ENCODE results near the gene KPRP.

DNA sequence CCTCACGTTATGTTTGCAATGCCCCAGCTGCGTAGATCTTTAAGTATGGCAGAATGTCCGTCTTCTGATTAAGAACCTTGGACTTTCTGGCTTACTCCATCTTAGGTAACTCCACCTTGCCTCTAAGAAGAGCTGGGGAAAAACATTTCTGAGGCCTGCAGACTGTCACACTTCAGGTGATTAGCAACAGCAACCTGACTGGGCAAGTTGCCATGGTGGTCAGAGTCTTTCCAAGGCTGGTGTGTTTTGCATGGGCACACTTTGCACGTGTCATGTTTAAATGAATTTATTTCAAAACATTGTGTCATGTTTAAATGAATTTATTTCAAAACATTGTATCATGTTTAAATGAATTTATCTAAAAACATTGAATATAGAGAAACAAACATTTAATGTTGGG is 811 bp downstream of the KPRP start:
- TF ChIP-seq, protein P1, sequence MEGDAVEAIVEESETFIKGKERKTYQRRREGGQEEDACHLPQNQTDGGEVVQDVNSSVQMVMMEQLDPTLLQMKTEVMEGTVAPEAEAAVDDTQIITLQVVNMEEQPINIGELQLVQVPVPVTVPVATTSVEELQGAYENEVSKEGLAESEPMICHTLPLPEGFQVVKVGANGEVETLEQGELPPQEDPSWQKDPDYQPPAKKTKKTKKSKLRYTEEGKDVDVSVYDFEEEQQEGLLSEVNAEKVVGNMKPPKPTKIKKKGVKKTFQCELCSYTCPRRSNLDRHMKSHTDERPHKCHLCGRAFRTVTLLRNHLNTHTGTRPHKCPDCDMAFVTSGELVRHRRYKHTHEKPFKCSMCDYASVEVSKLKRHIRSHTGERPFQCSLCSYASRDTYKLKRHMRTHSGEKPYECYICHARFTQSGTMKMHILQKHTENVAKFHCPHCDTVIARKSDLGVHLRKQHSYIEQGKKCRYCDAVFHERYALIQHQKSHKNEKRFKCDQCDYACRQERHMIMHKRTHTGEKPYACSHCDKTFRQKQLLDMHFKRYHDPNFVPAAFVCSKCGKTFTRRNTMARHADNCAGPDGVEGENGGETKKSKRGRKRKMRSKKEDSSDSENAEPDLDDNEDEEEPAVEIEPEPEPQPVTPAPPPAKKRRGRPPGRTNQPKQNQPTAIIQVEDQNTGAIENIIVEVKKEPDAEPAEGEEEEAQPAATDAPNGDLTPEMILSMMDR (IDR thresholded peaks at IDR 0.05), result no peak
- TF ChIP-seq POLR2A (IDR thresholded peaks at IDR 0.05) (no peak), EP300 (IDR thresholded peaks at IDR 0.05) (no peak)

Data from tibial nerve (tissue), 4 donors.